Epithelial cell of proximal tubule (primary cell): ENCODE measurements around the gene ADSS1. TPM values are rescaled to one million over a fixed set of nuclear protein-coding genes. Genes with fewer than 3 reads are reported as not detected.

Experiments used
- DNase-seq: peaks from one replicate; pipeline ENCODE4 v3.0.0-alpha.2; 2011; ENCODE audit warnings: low read depth
- H3K4me3 ChIP-seq: 2 replicates; pipeline ENCODE4 v1.5.1; 2011; ENCODE audit warnings: low read depth, mild to moderate bottlenecking, low read length
- total RNA-seq: library from RNA; depleted of rRNA; stranded (reverse); fragments of >200 nt; gene quantifications from 2 replicates; pipeline ENCODE4 v1.2.3, GENCODE V29; 2015
- TF ChIP-seq, protein P1 (sequence below): conservative IDR thresholded peaks from 2 replicates; pipeline ENCODE4 v1.5.1; 2012; ENCODE audit warnings: low read depth, mild to moderate bottlenecking, low read length

Gene ADSS1
- total RNA-seq, 1 donor from 2014 or later = 2.3 TPM

DNA sequence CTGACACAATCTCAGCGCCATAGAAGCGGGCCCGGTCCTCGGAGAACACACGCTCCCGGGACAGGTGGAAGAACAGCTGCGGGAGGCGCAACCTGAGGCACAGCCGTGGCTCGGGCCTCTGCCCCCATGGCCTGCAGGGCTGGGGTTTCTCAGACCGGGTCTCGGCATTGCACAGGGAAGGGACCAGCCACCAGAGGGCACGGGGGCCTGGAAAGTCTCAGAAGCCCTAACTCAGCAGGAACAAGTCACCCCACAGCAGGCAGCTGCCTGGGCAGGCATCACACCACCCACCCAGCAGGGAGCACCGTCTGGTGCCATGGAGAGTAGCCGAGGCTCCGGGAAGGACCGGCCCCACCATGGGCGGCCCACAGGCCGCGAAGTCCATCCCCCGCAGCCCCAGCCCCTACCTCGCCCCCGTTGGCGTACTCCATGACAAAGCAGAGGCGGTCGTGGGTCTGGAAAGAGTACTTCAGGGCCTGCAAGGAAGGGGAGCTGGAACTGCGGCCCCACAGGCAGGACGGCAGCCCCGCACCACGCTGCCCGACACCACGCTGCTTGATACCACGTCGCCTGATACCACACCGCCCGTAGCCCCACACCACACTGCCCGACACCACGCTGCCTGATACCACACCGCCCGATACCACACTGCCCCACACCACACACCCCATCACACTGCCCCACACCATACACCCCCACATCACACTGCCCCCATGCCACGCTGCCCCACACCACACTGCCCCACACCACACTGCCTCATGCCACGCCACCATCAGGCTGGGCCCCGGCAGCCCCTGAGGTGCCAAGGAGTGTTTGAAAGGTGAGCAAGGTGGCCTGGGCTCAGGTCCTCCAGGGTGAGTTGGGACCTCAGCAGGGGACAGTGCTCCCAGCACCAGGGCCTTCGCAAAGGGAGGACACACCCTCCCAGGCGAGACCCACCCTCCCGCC, 49.8 kb downstream of the ADSS1 start:
- TF ChIP-seq, protein P1, sequence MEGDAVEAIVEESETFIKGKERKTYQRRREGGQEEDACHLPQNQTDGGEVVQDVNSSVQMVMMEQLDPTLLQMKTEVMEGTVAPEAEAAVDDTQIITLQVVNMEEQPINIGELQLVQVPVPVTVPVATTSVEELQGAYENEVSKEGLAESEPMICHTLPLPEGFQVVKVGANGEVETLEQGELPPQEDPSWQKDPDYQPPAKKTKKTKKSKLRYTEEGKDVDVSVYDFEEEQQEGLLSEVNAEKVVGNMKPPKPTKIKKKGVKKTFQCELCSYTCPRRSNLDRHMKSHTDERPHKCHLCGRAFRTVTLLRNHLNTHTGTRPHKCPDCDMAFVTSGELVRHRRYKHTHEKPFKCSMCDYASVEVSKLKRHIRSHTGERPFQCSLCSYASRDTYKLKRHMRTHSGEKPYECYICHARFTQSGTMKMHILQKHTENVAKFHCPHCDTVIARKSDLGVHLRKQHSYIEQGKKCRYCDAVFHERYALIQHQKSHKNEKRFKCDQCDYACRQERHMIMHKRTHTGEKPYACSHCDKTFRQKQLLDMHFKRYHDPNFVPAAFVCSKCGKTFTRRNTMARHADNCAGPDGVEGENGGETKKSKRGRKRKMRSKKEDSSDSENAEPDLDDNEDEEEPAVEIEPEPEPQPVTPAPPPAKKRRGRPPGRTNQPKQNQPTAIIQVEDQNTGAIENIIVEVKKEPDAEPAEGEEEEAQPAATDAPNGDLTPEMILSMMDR = no peak
- no peak for DNase-seq
- no peak overlapping the region for H3K4me3 ChIP-seq

DNA sequence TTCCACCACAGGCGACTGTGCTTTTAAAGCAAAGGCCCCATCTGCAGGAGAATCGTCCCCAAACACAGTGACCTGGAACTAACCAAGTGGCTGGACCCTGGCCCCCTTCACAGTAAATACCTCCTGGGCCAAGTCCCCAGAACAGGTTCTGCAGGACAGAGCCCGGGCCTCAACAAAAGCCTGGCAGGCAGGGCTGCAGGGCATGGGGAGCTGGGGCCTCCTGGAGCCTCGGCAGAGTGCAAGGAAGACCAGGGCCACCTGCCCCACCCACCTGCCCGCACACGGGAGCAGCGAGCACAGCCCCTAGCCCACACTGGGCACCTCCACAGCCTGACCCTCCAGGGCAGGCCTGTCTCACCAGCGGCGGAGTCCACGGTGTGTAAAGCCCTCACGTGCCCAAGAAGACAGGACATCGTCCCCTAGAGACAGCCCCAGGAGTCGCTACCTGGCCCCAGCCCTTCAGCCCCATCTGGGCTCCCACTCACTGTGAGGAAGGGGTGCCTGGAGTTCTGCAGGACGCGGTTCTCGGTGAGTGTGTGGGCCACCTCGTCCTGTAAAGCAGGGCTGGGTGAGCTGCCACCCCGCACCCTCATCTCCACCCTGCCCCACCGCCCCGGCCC, 50.5 kb downstream of the ADSS1 start:
- DNase-seq = no peak
- TF ChIP-seq, protein P1 = no peak
- no peak overlapping the region for H3K4me3 ChIP-seq

DNA sequence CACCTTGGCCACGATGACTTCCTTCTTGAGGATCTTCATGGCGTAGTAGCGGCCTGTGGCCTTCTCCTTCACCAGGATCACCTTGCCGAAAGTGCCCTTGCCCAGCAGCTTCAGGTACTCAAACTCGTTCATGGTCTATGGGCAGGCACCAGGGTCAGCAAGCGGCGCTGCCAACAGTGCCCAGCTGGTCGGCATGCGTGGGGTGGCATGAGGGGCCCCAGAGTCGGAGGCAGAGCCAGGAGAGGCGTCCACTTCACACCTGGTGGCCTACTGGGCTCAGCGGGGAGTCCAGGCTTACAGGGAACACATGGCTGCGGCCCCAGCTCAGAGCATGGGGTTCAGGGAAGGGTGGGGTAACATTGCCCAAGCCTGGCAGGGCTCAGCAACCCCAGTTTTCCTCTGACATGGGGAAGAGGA, 51.1 kb downstream of the ADSS1 start:
- no peak for DNase-seq
- no peak overlapping the region for H3K4me3 ChIP-seq
- TF ChIP-seq, protein P1 = no peak

DNA sequence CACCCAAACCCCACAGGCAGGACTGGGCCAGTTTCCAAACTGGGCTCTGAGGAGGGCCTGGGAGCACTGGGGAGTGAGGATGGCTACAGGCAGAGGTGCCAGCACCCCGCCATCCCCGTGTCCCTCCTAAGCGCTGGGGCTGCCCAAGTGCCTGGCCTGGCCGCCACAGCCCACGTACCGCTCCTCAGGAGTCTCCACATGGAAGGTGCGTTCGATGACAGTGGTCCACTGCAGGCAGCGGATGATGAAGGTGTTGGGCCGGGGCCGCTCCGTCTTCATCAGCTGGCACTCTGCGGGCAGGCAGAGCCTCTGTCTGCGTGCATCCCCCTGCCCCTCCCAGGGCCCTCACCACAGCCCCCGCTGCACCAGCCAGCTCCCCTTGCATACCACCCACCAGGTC, 52.5 kb downstream of the ADSS1 start:
- DNase-seq = no peak
- no peak overlapping the region for H3K4me3 ChIP-seq
- TF ChIP-seq, protein P1 = no peak

DNA sequence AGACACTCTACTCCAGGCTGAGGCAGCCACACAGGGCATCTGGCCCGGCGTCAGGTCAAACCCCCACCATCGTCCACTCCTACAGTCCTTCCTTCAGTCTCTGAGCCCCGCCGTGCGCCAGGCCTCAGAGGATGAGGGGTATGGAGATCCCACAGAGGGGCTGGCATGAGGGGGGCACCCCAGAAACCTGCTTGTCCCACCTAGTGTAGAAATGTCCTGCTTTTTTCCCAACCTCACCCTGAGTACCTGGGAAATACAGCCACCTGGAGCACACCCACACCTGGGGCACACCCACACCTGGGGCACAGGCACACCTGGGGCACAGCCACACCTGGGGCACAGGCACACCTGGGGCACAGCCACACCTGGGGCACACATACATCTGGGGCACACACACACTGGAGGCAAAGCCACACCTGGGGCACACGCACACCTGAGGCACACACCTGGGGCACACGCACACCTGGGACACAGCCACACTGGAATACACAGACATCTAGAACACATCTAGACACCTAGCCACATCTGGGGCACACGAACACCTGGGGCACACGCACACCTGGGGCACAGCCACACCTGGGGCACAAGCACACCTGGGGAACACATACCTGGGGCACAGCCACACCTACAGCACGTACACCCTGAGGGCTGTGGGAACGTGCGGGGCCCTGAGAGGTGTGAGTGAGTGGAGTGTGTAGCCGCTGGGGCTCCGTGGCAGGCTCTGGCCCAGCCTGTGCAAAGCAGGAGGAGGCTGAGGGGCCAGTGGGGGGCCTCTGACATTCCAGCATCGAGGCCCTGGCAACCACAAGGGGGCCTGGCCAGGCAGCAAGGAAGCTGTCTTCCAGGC, 53.2 kb downstream of the ADSS1 start:
- no peak for DNase-seq
- TF ChIP-seq, protein P1 = no peak
- no peak overlapping the region for H3K4me3 ChIP-seq

DNA sequence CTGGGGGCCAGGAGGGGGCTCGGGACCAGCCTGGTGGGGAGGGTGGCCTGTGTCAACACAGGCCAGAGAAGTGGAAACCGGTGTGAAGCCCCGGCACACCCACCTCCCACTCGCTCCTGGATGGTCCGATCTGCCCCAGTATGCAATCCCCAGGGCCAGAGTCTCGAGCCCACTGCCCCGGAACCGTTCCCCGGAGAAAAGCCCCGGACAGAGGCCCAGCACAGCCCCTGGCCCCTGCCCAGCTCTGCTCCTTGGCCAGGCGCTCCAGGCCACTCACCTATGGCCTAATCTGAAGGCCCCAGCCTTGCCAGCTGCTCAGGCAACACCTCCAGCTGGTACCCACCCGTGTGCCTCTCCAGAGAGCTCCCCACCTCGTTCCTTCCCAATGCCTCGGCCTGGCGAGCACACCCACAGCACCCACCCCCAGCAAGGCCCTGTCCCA, 53.8 kb downstream of the ADSS1 start:
- no peak for DNase-seq
- H3K4me3 ChIP-seq = no peak overlapping the region
- TF ChIP-seq, protein P1 = no peak
